ENCODE results near the gene HSPB1.

DNA sequence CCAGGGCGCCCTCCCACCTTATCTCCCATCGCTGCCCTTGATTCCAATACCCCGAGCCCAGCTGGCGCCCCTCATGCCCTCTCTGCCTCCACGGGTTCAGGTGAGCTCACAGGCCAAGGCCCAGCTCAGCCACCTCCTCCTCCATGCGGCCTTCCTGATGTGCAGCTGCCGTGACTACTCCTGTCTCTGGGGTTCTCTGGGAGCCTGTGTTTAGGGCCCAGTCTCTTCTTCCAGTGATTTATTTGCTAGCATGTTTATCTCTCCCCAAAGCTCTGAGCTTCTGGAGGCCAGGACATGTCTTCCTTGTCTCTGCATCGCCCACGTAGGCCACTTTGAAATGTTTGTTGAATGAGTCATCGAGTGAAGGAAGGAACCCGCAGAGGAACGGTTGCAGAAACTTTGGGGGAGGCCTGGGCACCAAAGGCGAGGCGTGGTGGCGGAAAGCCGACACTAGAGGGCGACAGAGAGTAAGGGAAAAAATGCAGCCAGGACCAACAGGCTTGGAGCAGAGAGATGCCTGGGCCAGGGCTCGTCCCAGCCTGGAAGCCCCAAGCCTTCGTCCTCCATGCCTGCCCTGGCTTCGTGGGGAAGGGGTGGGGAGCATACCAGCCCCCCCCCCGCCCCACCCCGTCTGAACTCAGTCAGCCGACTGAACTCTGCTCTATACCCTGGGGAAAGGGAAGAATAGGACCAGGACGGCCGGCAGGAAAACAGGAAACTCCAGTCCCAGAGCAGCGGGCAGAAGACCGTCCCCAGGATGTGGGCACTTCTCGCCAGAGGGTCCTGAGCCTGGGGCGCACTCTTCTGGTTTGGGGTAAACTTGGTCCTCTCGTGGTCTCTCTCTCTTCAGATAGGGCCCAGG lies 10.9 kb upstream of the HSPB1 start:
- TF ChIP-seq, protein P1, sequence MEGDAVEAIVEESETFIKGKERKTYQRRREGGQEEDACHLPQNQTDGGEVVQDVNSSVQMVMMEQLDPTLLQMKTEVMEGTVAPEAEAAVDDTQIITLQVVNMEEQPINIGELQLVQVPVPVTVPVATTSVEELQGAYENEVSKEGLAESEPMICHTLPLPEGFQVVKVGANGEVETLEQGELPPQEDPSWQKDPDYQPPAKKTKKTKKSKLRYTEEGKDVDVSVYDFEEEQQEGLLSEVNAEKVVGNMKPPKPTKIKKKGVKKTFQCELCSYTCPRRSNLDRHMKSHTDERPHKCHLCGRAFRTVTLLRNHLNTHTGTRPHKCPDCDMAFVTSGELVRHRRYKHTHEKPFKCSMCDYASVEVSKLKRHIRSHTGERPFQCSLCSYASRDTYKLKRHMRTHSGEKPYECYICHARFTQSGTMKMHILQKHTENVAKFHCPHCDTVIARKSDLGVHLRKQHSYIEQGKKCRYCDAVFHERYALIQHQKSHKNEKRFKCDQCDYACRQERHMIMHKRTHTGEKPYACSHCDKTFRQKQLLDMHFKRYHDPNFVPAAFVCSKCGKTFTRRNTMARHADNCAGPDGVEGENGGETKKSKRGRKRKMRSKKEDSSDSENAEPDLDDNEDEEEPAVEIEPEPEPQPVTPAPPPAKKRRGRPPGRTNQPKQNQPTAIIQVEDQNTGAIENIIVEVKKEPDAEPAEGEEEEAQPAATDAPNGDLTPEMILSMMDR (IDR thresholded peaks at IDR 0.05; ENCODE audit: borderline replicate concordance, extremely low read depth, low read length, poor library complexity, severe bottlenecking) = peak; percentile 98
- no peak for TF ChIP-seq EZH2 (IDR thresholded peaks at IDR 0.05; ENCODE audit: borderline replicate concordance, low read depth, low read length, severe bottlenecking)

Measured in DND-41 (cell line).